GM12892 (cell line): ENCODE results near the gene CNTNAP1.
"Not testable (repeated sequence)": the region's sequence is repeated elsewhere in the genome, so short reads cannot be mapped to it uniquely, and the experiment has no call there.

Source experiments
- POLR2A ChIP-seq: IDR thresholded peaks from 2 replicates; pipeline ENCODE4 v1.6.1; 2011; ENCODE audit warnings: low read depth, low read length, control low read depth
- POLR2AphosphoS5 ChIP-seq: IDR thresholded peaks from 2 replicates; pipeline ENCODE4 v1.6.1; 2011; ENCODE audit warnings: low read depth, low read length, control low read depth
- TAF1 ChIP-seq: IDR thresholded peaks from 2 replicates; pipeline ENCODE4 v1.6.1; 2011; ENCODE audit warnings: low read depth, mild to moderate bottlenecking, control low read depth, low read length, borderline replicate concordance

GRCh38 chr17:42666126-42666525, 16.2 kb upstream of the CNTNAP1 start:
- TF ChIP-seq POLR2A, TAF1, POLR2AphosphoS5: not testable (repeated sequence)
